GM18517 (cell line): Measurements from ENCODE around the gene NXPH4.

Experiments
- ATAC-seq: cut with Tn5 transposase; IDR thresholded peaks from one replicate; pipeline ENCODE4 v1.9.1; 2021; ENCODE audit warnings: mild to moderate bottlenecking, moderate library complexity; ENCODE audit not compliant: unreplicated experiment

Gene NXPH4

GRCh38 chr12:57268264-57268663 lies 51.7 kb downstream of the NXPH4 start:
- ATAC-seq, result no peak

- no peak for ATAC-seq
These were observed 54.4 kb downstream of the NXPH4 start for GRCh38 chr12:57270966-57271470.

GRCh38 chr12:57272337-57273151 lies 56.0 kb downstream of the NXPH4 start:
- ATAC-seq, result no peak

- no peak for ATAC-seq
These were observed 56.9 kb downstream of the NXPH4 start for GRCh38 chr12:57273516-57273915.
